ENCODE results near the gene NR1I3.

The NR1I3 gene

DNA sequence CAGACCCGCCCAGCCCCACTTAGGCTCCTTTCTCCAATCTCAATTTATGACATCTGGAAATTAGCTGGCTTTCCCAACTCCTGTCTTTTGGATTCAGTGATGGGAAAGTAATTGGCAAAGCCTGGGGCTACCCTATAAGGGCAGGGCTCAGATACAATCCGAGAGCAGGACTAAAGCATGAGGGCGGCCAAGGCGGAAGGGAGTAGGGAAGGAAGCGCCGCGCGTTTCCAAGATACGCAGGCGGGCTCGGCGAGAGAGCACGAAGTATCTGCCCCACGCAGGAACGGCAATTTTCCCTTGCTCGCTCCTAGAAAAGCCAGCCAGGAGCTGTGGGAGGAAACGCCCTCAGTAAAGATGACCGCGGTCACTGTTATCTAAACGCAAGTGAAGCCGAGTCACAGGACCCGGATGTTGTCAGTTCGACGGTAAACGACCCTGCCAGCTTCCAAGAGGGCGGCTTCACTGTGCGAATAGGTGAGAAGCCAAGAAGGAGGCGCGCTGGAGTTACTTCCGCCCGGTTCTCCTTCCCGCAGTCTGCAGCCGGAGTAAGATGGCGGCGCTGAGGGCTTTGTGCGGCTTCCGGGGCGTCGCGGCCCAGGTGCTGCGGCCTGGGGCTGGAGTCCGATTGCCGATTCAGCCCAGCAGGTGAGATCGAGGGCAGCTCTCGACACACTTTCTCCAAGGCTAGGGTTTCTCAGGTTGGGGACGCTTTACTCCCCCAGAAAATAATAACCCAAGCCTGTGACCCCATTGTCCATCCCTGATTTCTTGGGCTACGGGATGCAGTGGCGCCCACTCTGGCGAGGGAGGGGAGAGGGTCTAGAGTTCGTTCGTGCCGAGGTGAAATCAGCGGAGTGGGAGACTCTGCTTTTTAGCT, 35.9 kb downstream of the NR1I3 start, which contains the start of gene NDUFS2:
TSS of gene NDUFS2 (plus strand) at position 532 of the 877 bp plus-strand sequence. CDS start at position 551, 19 bp downstream.
- H3K27me3 ChIP-seq (ENCODE audit: control insufficient read depth, insufficient read depth, low read length), result no peaks in the 10 kb centered on the region
- H3K9me3 ChIP-seq (ENCODE audit: control insufficient read depth, insufficient read depth, low read length), result no peaks in the 10 kb centered on the region
- no CpG with 5 or more reads among the region's 53 CpGs for WGBS (ENCODE audit: insufficient coverage, insufficient read length)
- H3K36me3 ChIP-seq (ENCODE audit: control insufficient read depth, insufficient read depth, low read length), result peaks cover 4% of the 10 kb centered on the region; the same call in 1 of the 2 replicates
- DNase-seq (ENCODE audit: low read depth, low spot score), result peak; percentile 100
- H3K4me1 ChIP-seq (ENCODE audit: control insufficient read depth, insufficient read depth, low read length), result peaks cover 19% of the 10 kb centered on the region
- no peak within 1 kb of the TSS for H3K27ac ChIP-seq (ENCODE audit: low read length)
- H3K4me3 ChIP-seq (ENCODE audit: low read length), result peak within 1 kb of the TSS; percentile 70; the same call in 1 of the 2 replicates

DNA sequence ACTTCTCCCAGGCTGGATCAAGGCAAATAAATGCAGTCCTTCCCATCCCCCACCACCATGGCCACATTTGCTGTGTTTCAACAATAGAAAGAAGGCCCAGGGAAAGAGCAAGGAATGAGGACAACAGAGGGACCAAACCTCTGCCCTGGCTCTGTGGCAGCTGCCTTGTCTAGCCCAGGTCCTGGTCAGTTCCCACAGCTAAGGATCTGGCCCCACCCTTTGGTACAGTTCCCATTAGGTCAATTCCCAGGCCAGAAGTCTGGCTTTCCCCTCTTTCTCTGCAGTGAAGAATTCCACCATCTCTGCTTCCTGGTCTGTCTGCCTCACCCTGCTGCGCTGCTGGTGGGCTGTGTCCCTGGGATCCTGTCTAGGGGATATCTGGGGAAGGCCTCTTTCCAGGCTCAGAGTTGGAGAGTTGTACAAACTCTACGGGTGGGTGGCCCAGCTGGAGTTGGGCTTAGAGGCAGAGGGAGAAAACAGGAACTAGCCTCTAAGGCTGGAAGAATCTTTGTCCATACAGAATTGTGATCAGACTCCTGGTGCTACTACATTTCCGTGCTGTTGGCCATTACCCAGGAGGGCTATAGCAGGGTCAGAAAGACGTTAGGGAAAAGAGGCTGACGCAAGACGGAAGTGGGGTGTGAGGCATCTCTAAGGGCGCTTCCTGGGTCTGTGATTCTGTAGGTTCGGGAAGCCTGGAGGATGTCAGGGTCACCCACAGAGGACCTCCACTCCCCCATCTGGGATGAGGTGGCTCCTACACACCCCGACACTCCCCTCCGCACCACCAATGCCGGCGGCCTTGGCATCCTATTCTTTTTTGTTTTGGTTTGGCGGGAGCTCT, 36.8 kb downstream of the NR1I3 start:
- no CpG with 5 or more reads among the region's 13 CpGs for WGBS (ENCODE audit: insufficient coverage, insufficient read length)
- Histone ChIP-seq H3K9me3 (ENCODE audit: control insufficient read depth, insufficient read depth, low read length) (no peaks in the 10 kb centered on the region), H3K4me3 (ENCODE audit: low read length) (no peak overlapping the region), H3K27me3 (ENCODE audit: control insufficient read depth, insufficient read depth, low read length) (no peaks in the 10 kb centered on the region), H3K27ac (ENCODE audit: low read length) (no peak overlapping the region), H3K4me1 (ENCODE audit: control insufficient read depth, insufficient read depth, low read length) (peaks cover 24% of the 10 kb centered on the region), H3K36me3 (ENCODE audit: control insufficient read depth, insufficient read depth, low read length) (peaks cover under 1% of the 10 kb centered on the region; the same call in 1 of the 2 replicates)
- no peak for DNase-seq (ENCODE audit: low read depth, low spot score)

DNA sequence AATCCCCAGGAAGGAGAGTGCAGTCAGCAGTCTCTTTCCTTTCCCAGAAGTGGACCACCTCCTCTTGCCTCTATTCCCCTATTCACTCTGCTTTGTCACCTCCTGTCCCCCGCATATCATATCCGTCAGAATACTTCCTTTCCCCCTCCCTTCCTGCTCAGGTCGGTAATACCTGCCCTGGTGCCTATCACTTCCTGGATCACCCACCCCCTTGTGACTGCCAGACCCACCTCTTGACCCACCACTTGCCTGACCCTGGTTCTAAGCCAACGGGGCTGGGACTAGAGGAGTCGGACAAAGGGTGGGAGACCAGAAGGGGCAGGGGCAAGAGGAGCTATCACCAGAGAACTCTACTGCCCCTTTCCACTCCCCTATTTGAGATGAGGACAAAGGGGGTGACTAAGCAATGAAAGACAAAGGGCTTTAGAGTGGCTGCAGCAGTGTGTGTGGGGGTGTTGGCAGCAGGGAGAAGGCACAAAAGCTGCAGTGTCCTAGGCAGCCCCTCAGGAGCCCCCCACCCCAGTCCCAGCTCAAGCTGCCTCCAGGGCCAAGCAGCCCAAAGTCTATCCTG, 37.5 kb downstream of the NR1I3 start:
- no peak overlapping the region for H3K27ac ChIP-seq (ENCODE audit: low read length)
- H3K9me3 ChIP-seq (ENCODE audit: control insufficient read depth, insufficient read depth, low read length), result no peaks in the 10 kb centered on the region
- H3K36me3 ChIP-seq (ENCODE audit: control insufficient read depth, insufficient read depth, low read length), result no peaks in the 10 kb centered on the region
- WGBS (ENCODE audit: insufficient coverage, insufficient read length), result no CpG with 5 or more reads among the region's 5 CpGs
- H3K27me3 ChIP-seq (ENCODE audit: control insufficient read depth, insufficient read depth, low read length), result no peaks in the 10 kb centered on the region
- no peak for DNase-seq (ENCODE audit: low read depth, low spot score)
- H3K4me1 ChIP-seq (ENCODE audit: control insufficient read depth, insufficient read depth, low read length), result peaks cover 24% of the 10 kb centered on the region
- H3K4me3 ChIP-seq (ENCODE audit: low read length), result no peak overlapping the region

- Histone ChIP-seq H3K27me3 (ENCODE audit: control insufficient read depth, insufficient read depth, low read length) (no peaks in the 10 kb centered on the region), H3K27ac (ENCODE audit: low read length) (no peak overlapping the region), H3K36me3 (ENCODE audit: control insufficient read depth, insufficient read depth, low read length) (0 out of 2 replicates have a peak, but pooled peaks cover 4% of the 10 kb centered on the region), H3K4me1 (ENCODE audit: control insufficient read depth, insufficient read depth, low read length) (peaks cover 24% of the 10 kb centered on the region), H3K4me3 (ENCODE audit: low read length) (no peak overlapping the region), H3K9me3 (ENCODE audit: control insufficient read depth, insufficient read depth, low read length) (no peaks in the 10 kb centered on the region)
- no CpG with 5 or more reads among the region's 5 CpGs for WGBS (ENCODE audit: insufficient coverage, insufficient read length)
- no peak for DNase-seq (ENCODE audit: low read depth, low spot score)
These were observed 38.4 kb downstream of the NR1I3 start for GRCh38 chr1:161199506-161200139.

- Histone ChIP-seq H3K9me3 (ENCODE audit: control insufficient read depth, insufficient read depth, low read length) (no peaks in the 10 kb centered on the region), H3K4me3 (ENCODE audit: low read length) (peak within 1 kb of the TSS; percentile 20; the same call in 1 of the 2 replicates), H3K4me1 (ENCODE audit: control insufficient read depth, insufficient read depth, low read length) (peaks cover 24% of the 10 kb centered on the region), H3K27me3 (ENCODE audit: control insufficient read depth, insufficient read depth, low read length) (no peaks in the 10 kb centered on the region), H3K36me3 (ENCODE audit: control insufficient read depth, insufficient read depth, low read length) (peaks cover 5% of the 10 kb centered on the region; the same call in 1 of the 2 replicates), H3K27ac (ENCODE audit: low read length) (no peak within 1 kb of the TSS)
- DNase-seq (ENCODE audit: low read depth, low spot score), result no peak
- WGBS (ENCODE audit: insufficient coverage, insufficient read length), result no CpG with 5 or more reads among the region's 11 CpGs
These were observed 39.0 kb downstream of the NR1I3 start, which contains the start of gene ADAMTS4 for GRCh38 chr1:161198897-161199431. Gene ADAMTS4, minus strand, starts transcription at chr1:161199054. Its CDS starts 427 bp downstream, at chr1:161198627.

DNA sequence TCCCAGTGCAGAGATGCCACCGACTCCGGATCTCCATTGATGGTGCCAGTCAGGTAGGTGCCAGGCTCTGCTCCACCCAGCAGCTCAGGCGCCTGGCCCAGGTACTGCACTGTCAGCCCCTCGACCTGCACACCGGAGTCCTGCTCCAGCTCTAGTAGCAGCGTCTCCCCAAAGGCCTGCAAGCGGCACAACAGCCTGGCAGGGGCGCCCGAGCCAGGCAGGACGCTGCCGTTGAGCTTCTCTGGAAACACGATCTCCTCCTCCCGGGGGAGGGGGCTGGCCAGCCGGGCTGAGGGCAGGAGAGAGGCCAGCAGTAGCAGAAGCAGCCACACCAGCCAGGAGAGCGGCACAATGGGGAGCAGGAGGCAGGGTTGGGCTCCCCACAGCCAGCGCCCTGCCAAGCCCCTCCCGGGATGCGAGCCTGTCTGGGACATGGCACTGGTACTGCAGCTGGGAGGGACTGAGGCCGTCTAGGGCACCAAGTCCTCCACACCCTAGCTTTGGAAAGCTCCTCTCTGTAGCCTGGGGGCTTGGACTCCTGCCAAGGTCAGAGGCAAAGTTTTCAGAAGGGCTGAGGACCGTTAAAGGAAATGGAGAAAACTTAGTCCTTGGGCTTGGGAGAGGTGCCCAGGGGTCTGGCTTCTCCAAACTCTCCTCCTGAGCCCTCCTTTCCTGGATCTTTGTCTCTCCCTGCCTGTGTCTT, 39.7 kb downstream of the NR1I3 start:
- no peak overlapping the region for H3K27ac ChIP-seq (ENCODE audit: low read length)
- no peaks in the 10 kb centered on the region for H3K9me3 ChIP-seq (ENCODE audit: control insufficient read depth, insufficient read depth, low read length)
- no CpG with 5 or more reads among the region's 20 CpGs for WGBS (ENCODE audit: insufficient coverage, insufficient read length)
- peak overlapping the region; percentile 20; the same call in 1 of the 2 replicates for H3K4me3 ChIP-seq (ENCODE audit: low read length)
- no peak for DNase-seq (ENCODE audit: low read depth, low spot score)
- H3K36me3 ChIP-seq (ENCODE audit: control insufficient read depth, insufficient read depth, low read length), result peaks cover 9% of the 10 kb centered on the region; the same call in 1 of the 2 replicates
- H3K4me1 ChIP-seq (ENCODE audit: control insufficient read depth, insufficient read depth, low read length), result peaks cover 24% of the 10 kb centered on the region
- no peaks in the 10 kb centered on the region for H3K27me3 ChIP-seq (ENCODE audit: control insufficient read depth, insufficient read depth, low read length)

DNA sequence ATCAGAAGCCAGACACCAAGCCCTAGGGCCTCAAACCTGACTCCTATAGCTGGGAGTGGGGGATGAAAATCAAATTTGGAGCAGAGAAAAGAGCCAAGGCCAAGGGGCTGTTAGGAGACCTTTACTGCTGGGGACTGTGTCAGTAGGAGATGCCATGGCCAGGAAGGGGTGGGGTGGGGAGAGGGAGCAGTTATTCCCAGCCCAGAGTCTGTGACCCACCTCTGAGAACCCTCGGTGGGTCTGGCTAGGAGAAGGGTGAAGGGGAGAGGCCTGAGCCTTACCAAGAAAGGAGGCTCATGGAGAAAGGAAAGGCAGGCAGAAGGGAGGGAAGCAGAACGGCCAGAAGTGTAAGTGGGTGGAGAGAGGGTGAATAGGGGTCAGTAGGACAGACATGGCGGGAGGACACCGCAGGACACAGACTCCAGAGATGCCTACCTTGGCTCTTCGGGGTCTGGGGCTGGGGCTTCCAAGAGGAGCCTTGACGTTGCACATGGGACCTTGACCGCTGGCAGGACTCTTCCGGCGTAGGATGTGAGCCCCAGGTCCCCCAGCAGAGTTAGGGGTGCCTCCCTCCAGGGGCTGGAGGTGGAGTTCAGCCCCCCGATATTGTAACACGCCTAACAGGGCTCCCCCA, 40.3 kb downstream of the NR1I3 start:
- DNase-seq (ENCODE audit: low read depth, low spot score), result no peak
- WGBS (ENCODE audit: insufficient coverage, insufficient read length), result no CpG with 5 or more reads among the region's 11 CpGs
- H3K4me3 ChIP-seq (ENCODE audit: low read length), result no peak overlapping the region
- H3K36me3 ChIP-seq (ENCODE audit: control insufficient read depth, insufficient read depth, low read length), result peaks cover 12% of the 10 kb centered on the region; the same call in 1 of the 2 replicates
- no peaks in the 10 kb centered on the region for H3K9me3 ChIP-seq (ENCODE audit: control insufficient read depth, insufficient read depth, low read length)
- no peaks in the 10 kb centered on the region for H3K27me3 ChIP-seq (ENCODE audit: control insufficient read depth, insufficient read depth, low read length)
- peaks cover 24% of the 10 kb centered on the region for H3K4me1 ChIP-seq (ENCODE audit: control insufficient read depth, insufficient read depth, low read length)
- no peak overlapping the region for H3K27ac ChIP-seq (ENCODE audit: low read length)

DNA sequence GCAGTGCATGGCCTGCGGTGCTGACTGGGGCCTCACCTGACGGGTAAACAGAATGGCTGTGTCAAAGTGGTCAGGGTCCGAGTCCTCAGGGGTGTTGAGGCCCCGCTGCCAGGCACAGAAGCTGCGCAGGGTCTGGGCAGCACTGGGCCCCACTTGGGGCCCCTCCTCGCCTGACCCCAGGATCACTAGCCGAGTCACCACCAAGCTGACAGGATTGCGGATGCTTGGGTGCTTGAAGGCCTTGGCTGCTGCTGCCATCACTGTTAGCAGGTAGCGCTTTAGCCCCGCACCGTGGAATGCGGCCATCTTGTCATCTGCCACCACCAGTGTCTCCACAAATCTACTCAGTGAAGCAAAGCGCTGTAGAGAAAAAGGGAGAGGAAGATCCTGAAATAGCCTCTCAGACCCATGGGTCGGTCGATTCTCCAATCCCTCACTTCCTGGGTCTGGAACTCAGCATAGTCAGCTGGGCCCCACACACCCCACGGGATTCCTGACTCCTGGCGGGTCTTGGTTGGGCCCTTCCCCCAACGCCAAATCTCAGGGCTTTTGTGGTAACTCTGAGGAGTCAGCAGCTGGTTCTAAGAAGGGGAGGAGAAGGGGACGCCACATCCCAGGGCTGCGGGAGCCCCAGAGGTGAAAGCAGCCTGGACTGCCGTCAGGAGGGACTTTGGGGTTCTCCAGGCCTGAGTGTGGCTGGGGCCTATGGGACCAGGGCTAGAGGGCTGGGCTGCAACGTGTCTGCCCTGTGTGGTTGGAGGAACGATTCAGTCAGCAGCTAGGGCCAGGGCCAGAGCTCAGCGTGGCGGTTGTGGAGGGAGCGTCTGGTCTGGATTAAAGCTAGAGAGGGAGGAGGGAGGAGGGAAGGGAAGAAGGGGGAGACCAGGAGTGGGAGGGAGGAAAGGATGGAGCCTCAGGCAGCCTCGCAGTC, 41.2 kb downstream of the NR1I3 start:
- WGBS (ENCODE audit: insufficient coverage, insufficient read length), result no CpG with 5 or more reads among the region's 27 CpGs
- no peaks in the 10 kb centered on the region for H3K9me3 ChIP-seq (ENCODE audit: control insufficient read depth, insufficient read depth, low read length)
- H3K27ac ChIP-seq (ENCODE audit: low read length), result no peak overlapping the region
- no peak overlapping the region for H3K4me3 ChIP-seq (ENCODE audit: low read length)
- no peak for DNase-seq (ENCODE audit: low read depth, low spot score)
- H3K4me1 ChIP-seq (ENCODE audit: control insufficient read depth, insufficient read depth, low read length), result peaks cover 24% of the 10 kb centered on the region
- peaks cover 15% of the 10 kb centered on the region; the same call in 1 of the 2 replicates for H3K36me3 ChIP-seq (ENCODE audit: control insufficient read depth, insufficient read depth, low read length)
- no peaks in the 10 kb centered on the region for H3K27me3 ChIP-seq (ENCODE audit: control insufficient read depth, insufficient read depth, low read length)
